Mammary epithelial cell (primary cell): ENCODE data around the gene PFN3.

Experiments
- CTCF ChIP-seq, 2 donors: IDR thresholded peaks in 1 of 2; conservative IDR thresholded peaks in 1 of 2; 2 replicates each; pipeline ENCODE4 v1.5.1; 2011 to 2012; ENCODE audit warnings: inconsistent platforms in 2 of 2, low read length in 2 of 2, mild to moderate bottlenecking in 2 of 2, control low read depth in 1 of 2, low read depth in 1 of 2; ENCODE audit not compliant: insufficient read depth in 1 of 2; ENCODE audit errors: extremely low read depth in 1 of 2
- EZH2 ChIP-seq: IDR thresholded peaks from 2 replicates; pipeline ENCODE4 v1.6.1; 2012; ENCODE audit warnings: low read length, inconsistent platforms, borderline replicate concordance

GRCh38 chr5:177438468-177438867, 38.0 kb upstream of the PFN3 start:
- no peak for TF ChIP-seq CTCF (conservative IDR thresholded peaks at IDR 0.05 in 1 of 2, IDR thresholded peaks at IDR 0.05 in 1 of 2; ENCODE audit: extremely low read depth in 1 of 2, insufficient read depth in 1 of 2, low read depth in 1 of 2, low read length in 2 of 2)
- no peak for TF ChIP-seq EZH2
